ENCODE results near the gene SPACA4.

- TF ChIP-seq ZNF384 (IDR thresholded peaks at IDR 0.05) (no peak), BHLHE40 (IDR thresholded peaks at IDR 0.05; ENCODE audit: borderline replicate concordance) (no peak), ARNT (IDR thresholded peaks at IDR 0.05) (no peak), TARDBP (IDR thresholded peaks at IDR 0.05) (no peak), FOXA1 (IDR thresholded peaks at IDR 0.05) (no peak), SP1 (IDR thresholded peaks at IDR 0.05) (no peak), SUZ12 (IDR thresholded peaks at IDR 0.05) (no peak)
Observed at GRCh38 chr19:48631225-48631624, 24.7 kb downstream of the SPACA4 start.

All from HEK293T (cell line).